Retinal pigment epithelial cell (primary cell): ENCODE data around the gene GPRC5D.

Experiments used
- DNase-seq: peaks from one replicate; pipeline ENCODE4 v3.0.0-alpha.2; 2010; ENCODE audit warnings: low read depth
- H3K4me3 ChIP-seq: 2 replicates; pipeline ENCODE4 v1.5.1; 2011; ENCODE audit warnings: mild to moderate bottlenecking, low read length, control low read depth, moderate library complexity
- TF ChIP-seq, protein P1 (sequence below): conservative IDR thresholded peaks from 2 replicates; pipeline ENCODE4 v1.5.1; 2011; ENCODE audit warnings: low read depth, low read length, control low read depth, inconsistent platforms

GPRC5D gene

DNA sequence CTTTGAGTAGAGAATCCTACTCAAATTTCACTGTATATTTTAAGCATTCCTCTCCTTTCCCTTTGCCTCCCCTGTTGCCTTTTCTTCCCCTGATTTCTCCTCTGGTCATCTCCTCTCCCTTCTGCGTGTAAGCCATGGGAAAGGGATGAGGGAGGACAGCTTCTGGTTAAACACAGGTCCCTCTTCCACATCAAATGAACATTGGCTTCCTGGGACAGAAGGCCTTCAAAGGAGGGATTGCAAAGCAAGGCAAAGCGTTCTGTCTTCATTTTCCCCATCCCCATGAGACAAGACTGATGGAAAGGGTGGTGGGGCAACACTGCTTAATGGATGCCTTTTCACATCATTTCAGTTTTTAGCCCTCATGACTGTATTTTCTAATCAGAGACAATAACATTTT, 34.5 kb downstream of the GPRC5D start:
- H3K4me3 ChIP-seq: no peak overlapping the region
- no peak for DNase-seq
- TF ChIP-seq, protein P1, sequence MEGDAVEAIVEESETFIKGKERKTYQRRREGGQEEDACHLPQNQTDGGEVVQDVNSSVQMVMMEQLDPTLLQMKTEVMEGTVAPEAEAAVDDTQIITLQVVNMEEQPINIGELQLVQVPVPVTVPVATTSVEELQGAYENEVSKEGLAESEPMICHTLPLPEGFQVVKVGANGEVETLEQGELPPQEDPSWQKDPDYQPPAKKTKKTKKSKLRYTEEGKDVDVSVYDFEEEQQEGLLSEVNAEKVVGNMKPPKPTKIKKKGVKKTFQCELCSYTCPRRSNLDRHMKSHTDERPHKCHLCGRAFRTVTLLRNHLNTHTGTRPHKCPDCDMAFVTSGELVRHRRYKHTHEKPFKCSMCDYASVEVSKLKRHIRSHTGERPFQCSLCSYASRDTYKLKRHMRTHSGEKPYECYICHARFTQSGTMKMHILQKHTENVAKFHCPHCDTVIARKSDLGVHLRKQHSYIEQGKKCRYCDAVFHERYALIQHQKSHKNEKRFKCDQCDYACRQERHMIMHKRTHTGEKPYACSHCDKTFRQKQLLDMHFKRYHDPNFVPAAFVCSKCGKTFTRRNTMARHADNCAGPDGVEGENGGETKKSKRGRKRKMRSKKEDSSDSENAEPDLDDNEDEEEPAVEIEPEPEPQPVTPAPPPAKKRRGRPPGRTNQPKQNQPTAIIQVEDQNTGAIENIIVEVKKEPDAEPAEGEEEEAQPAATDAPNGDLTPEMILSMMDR: no peak

DNA sequence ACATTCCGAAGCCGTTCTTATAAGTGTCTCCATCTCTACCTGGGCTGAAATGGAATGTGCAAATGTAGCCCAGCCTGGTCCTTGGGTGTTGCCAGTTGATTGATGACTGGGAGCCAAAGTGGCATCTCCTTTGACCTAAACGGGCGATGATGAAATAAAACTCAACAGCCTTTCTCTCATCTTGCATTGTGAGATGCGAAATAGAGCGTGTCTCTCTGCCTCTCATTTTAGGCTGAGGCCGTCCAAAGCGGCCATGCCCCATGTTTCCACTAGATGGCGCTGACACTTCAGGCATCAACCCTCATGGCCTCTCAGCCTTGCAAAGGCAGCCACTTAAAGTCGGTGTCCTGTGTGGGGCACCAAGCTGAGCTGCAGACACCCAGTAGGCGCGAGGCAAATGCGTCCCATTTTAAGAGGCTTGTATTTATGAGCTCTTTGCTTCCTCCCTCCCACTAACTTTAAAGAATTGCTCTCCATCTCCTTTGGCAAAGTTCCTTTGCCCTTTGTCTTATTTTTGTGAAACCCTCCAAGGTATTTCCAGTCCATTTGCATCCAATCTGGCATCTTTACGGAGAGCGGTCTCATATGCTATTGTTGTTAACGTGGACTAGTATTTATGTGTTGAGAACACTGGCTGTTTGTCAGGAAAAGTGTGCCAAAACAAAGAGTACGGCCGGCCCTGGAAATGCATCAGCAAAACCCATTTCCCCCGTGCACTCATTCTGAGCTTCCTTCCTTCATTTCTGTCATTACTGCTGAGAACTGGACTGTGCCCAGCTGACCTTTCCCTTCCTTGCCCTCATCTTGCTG, 35.6 kb downstream of the GPRC5D start:
- TF ChIP-seq, protein P1: peak; percentile 97
- DNase-seq: no peak
- no peak overlapping the region for H3K4me3 ChIP-seq

DNA sequence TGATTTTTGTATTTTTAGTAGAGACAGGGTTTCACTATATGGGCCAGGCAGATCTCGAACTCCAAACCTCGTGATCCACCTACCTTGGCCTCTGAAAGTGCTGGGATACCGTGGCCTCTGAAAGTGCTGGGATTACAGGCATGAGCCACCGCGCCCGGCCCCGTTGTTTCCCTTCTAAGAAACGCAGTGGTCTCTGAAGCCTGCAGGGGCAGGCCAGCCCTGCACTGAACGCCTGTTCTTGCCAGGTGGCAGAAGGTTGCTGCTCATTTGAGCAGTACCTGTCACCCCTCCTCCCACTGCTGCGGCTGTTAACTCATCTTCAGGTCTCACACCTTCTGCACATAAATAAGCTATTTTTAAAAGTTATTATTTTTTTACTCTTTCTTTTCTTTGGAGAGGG, 36.3 kb downstream of the GPRC5D start:
- H3K4me3 ChIP-seq: no peak overlapping the region
- no peak for DNase-seq
- TF ChIP-seq, protein P1: no peak

DNA sequence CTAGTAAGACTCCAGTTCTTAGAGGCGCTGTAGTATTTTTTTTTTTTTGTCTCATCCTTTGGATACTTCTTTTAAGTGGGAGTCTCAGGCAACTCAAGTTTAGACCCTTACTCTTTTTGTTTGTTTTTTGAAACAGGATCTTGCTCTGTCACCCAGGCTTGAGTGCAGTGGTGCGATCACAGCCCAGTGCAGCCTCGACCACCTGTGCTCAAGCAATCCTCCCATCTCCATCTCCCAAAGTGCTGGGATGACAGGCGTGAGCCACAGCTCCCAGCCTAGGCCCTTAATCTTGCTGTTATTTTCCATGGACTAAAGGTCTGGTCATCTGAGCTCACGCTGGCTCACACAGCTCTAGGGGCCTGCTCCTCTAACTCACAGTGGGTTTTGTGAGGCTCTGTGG, 39.3 kb downstream of the GPRC5D start:
- H3K4me3 ChIP-seq: no peak overlapping the region
- TF ChIP-seq, protein P1: no peak
- DNase-seq: no peak

DNA sequence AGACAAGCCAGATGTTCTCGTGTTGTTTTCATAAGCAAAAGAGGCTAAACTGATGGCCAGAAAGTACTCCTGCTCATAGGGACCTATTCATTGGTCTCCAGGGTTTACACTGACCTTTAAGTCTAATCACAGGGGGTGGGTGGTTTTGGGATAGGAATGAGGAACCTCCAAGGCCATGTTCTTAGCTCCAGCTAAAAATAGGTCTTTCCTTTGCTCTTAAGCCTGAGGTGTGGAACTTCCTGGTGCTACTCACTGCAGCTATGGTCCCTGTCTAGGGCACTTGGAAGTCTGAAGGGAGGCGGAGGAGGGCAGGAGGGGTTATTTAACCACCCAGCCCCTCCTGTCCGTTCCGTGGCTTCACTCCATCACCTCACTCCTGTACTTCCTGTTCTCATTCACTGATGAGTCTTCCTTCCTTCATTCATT, 42.0 kb downstream of the GPRC5D start:
- DNase-seq: no peak
- TF ChIP-seq, protein P1: no peak
- no peak overlapping the region for H3K4me3 ChIP-seq

DNA sequence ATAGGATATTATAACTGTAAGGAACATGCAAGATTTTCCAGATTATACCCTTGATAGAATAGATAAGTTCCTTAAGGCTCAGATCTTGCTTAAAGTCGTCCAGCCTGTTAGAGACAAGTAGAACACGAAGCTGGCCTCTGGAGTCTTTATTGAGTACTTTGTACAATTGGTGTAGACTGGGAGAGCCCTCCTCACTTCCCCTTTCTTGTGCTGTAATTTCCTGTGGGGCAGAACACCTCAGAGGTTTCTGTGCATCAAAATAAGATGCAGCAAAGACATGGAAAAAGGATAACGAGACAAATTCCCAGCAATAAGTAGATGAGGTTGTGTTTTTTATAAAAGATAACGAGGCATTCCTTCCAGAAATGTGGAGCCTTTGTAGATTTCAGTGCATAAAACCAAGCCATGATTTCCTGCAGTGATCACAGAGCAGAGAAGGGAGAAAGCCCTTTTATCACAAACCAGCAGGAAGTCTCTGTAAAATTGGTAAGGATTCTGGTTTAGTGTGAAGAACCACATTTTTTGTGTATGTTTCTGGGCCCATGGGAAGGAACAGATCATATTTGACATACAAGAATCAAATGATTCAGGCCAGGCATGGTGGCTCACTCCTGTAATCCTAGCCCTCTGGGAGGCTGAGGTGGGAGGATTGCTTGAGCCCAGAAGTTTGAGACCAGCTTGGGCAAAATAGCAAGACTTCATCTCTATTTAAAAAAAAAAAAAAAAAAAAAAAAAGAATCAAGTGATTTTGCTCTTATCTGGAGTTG, 42.6 kb downstream of the GPRC5D start:
- TF ChIP-seq, protein P1: no peak
- no peak overlapping the region for H3K4me3 ChIP-seq
- DNase-seq: no peak

DNA sequence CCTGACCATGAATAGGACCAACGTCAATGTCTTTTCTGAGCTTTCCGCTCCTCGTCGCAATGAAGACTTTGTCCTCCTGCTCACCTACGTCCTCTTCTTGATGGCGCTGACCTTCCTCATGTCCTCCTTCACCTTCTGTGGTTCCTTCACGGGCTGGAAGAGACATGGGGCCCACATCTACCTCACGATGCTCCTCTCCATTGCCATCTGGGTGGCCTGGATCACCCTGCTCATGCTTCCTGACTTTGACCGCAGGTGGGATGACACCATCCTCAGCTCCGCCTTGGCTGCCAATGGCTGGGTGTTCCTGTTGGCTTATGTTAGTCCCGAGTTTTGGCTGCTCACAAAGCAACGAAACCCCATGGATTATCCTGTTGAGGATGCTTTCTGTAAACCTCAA, 43.3 kb downstream of the GPRC5D start:
- DNase-seq: no peak
- TF ChIP-seq, protein P1: no peak
- no peak overlapping the region for H3K4me3 ChIP-seq
